ENCODE results near the gene CCDC106.

Gene CCDC106

GRCh38 chr19:55635856-55636440 lies 12.1 kb upstream of the CCDC106 start:
- DNase-seq (ENCODE audit: low read depth in 4 of 4, low spot score in 1 of 4): no peak

DNA sequence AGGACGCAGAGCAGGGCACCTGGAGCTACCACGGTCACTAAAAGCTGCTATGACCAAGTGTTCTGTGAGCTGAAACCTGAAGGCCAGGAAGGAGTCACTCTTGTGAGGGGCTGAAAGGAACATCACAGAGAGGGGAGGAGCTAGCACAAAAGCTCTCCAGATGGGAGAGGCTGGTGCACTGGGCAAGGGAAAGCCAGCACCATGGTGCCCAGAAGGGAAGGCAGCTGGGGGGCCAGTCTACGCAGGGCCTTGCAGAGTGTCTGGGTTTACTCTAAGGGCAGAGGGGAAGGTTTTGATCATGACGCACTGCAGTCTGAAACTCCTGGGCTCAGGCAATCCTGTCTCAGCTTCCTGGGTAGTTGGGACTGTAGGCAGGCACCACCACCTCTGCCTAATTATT lies 11.3 kb upstream of the CCDC106 start:
- no peak for DNase-seq (ENCODE audit: low read depth in 4 of 4, low spot score in 1 of 4)

- DNase-seq (ENCODE audit: low read depth in 4 of 4, low spot score in 1 of 4): no peak
Observed at GRCh38 chr19:55637534-55637933, 10.5 kb upstream of the CCDC106 start.

- peak in 1 of 4 experiments; percentile 37 for DNase-seq (ENCODE audit: low read depth in 4 of 4, low spot score in 1 of 4)
Observed at GRCh38 chr19:55638864-55639359, 9.1 kb upstream of the CCDC106 start.

DNA sequence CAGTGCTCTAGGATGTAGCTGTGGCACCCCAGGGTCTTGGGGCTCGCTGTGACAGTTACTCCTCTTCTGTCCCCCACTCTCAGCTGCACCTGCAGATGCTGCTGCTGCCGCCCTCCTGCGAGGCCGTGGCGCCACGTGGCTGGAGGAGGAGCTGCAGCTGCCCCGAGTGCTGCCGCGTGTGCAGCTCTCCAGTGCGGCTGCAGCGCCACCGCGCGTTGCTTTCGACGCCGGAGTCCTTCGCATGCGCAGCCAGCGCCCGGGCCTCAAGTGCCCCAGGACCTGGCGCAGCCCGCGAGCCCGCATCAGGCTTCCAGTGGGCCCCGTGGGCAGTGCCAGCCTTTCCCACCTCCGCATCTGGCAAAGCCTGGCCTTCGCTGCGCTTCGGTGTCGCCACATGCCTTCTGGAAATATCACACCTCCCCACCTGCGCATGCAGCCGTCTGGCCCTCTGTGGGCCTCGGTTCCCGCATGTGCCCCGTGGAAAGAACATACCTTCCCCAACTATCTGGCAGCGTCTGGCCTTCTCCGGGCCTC lies 7.9 kb upstream of the CCDC106 start:
- peak in 1 of 4 experiments; percentile 57 for DNase-seq (ENCODE audit: low read depth in 4 of 4, low spot score in 1 of 4)

GRCh38 chr19:55640577-55641425 lies 7.2 kb upstream of the CCDC106 start, which contains the start of gene ZNF580:
TSS of gene ZNF580 (plus strand) at chr19:55641002. CDS start at chr19:55642509, 1,507 bp downstream.
- DNase-seq (ENCODE audit: low read depth in 4 of 4, low spot score in 1 of 4): peak in 2 of 4 experiments; percentile 59 to 66

GRCh38 chr19:55641426-55642152 lies 6.4 kb upstream of the CCDC106 start:
- no peak for DNase-seq (ENCODE audit: low read depth in 4 of 4, low spot score in 1 of 4)

GRCh38 chr19:55642153-55643002 lies 5.6 kb upstream of the CCDC106 start:
- no peak for DNase-seq (ENCODE audit: low read depth in 4 of 4, low spot score in 1 of 4)

- DNase-seq (ENCODE audit: low read depth in 4 of 4, low spot score in 1 of 4): peak; percentile 65 to 82 (median 76)
Observed at GRCh38 chr19:55643003-55643886, 4.8 kb upstream of the CCDC106 start, which contains the start of gene ZNF581. TSS of gene ZNF581 (plus strand) at chr19:55643649. CDS start at chr19:55644572, 923 bp downstream.

- DNase-seq (ENCODE audit: low read depth in 4 of 4, low spot score in 1 of 4): no peak
Observed at GRCh38 chr19:55643887-55644176, 4.2 kb upstream of the CCDC106 start.

DNA sequence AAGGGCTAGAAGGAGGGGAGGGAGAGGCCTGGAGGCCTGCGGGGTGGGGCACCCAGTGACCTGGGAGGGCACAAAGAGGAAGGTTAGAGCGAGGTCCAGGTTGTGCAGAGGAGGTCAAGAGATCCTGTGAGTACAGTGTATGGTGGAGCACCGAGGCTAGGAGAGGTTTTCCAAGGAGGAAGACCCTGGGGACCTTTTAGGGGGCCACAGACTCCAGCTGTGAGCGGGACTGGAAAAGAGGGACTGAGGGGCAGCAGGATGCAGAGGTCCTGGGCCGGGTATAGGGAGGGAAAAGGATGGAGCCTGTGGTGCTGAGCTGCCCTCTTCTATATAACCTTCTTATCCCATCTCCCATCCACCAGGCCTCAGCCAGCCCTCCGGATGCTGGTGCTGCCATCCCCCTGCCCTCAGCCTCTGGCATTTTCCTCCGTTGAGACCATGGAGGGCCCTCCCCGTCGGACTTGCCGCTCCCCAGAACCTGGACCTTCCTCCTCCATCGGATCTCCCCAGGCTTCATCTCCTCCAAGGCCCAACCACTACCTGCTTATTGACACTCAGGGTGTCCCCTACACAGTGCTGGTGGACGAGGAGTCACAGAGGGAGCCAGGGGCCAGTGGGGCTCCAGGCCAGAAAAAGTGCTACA lies 3.7 kb upstream of the CCDC106 start:
- no peak for DNase-seq (ENCODE audit: low read depth in 4 of 4, low spot score in 1 of 4)

DNA sequence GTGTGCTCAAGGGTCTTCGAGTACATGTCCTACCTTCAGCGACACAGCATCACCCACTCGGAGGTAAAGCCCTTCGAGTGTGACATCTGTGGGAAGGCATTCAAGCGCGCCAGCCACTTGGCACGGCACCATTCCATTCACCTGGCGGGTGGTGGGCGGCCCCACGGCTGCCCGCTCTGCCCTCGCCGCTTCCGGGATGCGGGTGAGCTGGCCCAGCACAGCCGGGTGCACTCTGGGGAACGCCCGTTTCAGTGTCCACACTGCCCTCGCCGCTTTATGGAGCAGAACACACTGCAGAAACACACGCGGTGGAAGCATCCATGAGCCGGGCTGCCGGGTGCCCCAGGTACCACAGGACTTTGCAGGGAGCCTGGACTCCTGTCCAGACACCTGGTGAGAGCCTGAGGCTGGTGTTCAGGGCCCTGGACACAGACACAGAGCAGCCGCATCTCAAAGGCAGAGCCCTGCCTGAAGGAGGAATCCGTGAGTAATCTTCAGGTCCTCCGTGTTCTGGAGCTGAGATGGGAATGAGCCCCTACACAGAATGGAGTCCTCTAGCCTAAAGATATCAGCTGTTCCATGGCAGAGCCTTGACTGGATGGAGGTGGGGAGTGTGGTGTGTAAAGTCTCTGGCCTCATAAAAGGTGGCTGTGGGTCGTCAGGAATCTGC lies 3.0 kb upstream of the CCDC106 start:
- DNase-seq (ENCODE audit: low read depth in 4 of 4, low spot score in 1 of 4): no peak

GRCh38 chr19:55645512-55645881 lies 2.5 kb upstream of the CCDC106 start:
- no peak for DNase-seq (ENCODE audit: low read depth in 4 of 4, low spot score in 1 of 4)

GRCh38 chr19:55646889-55647731 lies 902 bp upstream of the CCDC106 start:
- no peak for DNase-seq (ENCODE audit: low read depth in 4 of 4, low spot score in 1 of 4)

GRCh38 chr19:55648585-55649267 lies 714 bp downstream of the CCDC106 start:
- DNase-seq (ENCODE audit: low read depth in 4 of 4, low spot score in 1 of 4): no peak

DNA sequence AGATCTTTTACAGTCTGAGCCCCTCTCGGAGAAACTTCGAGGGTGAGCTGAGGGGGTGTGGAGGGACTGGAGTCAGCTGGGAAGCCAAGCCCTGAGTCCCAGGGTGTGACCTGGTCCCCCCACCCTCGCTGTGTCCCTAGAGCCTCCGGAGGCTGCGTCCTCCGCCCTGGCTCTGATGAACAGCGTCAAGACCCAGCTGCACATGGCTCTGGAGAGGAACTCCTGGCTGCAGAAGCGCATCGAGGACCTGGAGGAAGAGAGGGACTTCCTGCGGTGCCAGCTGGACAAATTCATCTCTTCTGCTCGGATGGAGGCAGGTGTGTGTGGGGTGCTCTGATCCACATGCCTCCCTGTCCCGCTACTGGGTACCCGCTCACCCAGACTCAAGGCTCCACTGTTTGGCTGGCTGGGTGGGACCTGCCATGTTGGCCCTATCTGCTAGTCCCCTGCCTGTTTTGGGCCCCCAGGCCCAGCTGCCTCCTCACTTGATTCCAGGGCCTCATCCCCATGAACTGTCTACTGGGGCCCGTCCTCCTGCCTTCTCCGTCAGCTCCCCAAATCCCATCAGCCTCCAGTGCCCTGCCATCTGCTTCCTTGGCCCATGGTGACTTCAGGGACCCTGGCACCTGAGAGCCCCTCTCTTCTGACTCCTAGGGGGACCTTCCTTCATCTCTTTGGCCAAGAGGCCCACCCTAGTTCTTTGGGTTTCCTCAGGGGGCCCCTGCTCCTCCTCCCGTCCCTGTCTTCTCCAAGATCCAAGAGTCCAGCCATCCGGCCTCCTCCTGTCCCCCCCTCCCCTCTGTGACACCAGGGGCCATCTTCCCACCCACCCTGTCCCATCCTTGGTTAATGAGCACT lies 1.5 kb downstream of the CCDC106 start:
- no peak for DNase-seq (ENCODE audit: low read depth in 4 of 4, low spot score in 1 of 4)
